ENCODE data around the gene C1orf21. TPM values are rescaled to one million over a fixed set of nuclear protein-coding genes. Genes with fewer than 3 reads are reported as not detected.

Gene C1orf21
- total RNA-seq, 1 donor from 2014 or later: 49.5 TPM

- no peak for DNase-seq (ENCODE audit: low spot score)
Measured at GRCh38 chr1:184412472-184412871, 25.6 kb downstream of the C1orf21 start.

- no peak for DNase-seq (ENCODE audit: low spot score)
Measured at GRCh38 chr1:184416481-184416880, 29.7 kb downstream of the C1orf21 start.

GRCh38 chr1:184416946-184417345 is 30.1 kb downstream of the C1orf21 start:
- DNase-seq (ENCODE audit: low spot score): no peak

GRCh38 chr1:184417916-184418315 is 31.1 kb downstream of the C1orf21 start:
- no peak for DNase-seq (ENCODE audit: low spot score)

- DNase-seq (ENCODE audit: low spot score): no peak
Measured at GRCh38 chr1:184418652-184419349, 32.0 kb downstream of the C1orf21 start.

- no peak for DNase-seq (ENCODE audit: low spot score)
Measured at GRCh38 chr1:184419350-184420161, 32.7 kb downstream of the C1orf21 start.

GRCh38 chr1:184422490-184423233 is 35.8 kb downstream of the C1orf21 start:
- no peak for DNase-seq (ENCODE audit: low spot score)

- DNase-seq (ENCODE audit: low spot score): no peak
Measured at GRCh38 chr1:184423649-184424048, 36.8 kb downstream of the C1orf21 start.

- no peak for DNase-seq (ENCODE audit: low spot score)
Measured at GRCh38 chr1:184424157-184424556, 37.3 kb downstream of the C1orf21 start.

GRCh38 chr1:184424945-184425344 is 38.1 kb downstream of the C1orf21 start:
- no peak for DNase-seq (ENCODE audit: low spot score)

- DNase-seq (ENCODE audit: low spot score): no peak
Measured at GRCh38 chr1:184425449-184426277, 38.8 kb downstream of the C1orf21 start.

GRCh38 chr1:184426278-184426674 is 39.4 kb downstream of the C1orf21 start:
- DNase-seq (ENCODE audit: low spot score): no peak

GRCh38 chr1:184427722-184428121 is 40.9 kb downstream of the C1orf21 start:
- DNase-seq (ENCODE audit: low spot score): no peak

GRCh38 chr1:184428604-184429003 is 41.8 kb downstream of the C1orf21 start:
- DNase-seq (ENCODE audit: low spot score): no peak

GRCh38 chr1:184429335-184429734 is 42.5 kb downstream of the C1orf21 start:
- no peak for DNase-seq (ENCODE audit: low spot score)

GRCh38 chr1:184433956-184434502 is 47.2 kb downstream of the C1orf21 start:
- no peak for DNase-seq (ENCODE audit: low spot score)

- no peak for DNase-seq (ENCODE audit: low spot score)
Measured at GRCh38 chr1:184437291-184437690, 50.5 kb downstream of the C1orf21 start.

GRCh38 chr1:184438363-184438762 is 51.5 kb downstream of the C1orf21 start:
- no peak for DNase-seq (ENCODE audit: low spot score)

- no peak for DNase-seq (ENCODE audit: low spot score)
Measured at GRCh38 chr1:184442260-184442659, 55.4 kb downstream of the C1orf21 start.

- no peak for DNase-seq (ENCODE audit: low spot score)
Measured at GRCh38 chr1:184443201-184443600, 56.4 kb downstream of the C1orf21 start.

- DNase-seq (ENCODE audit: low spot score): no peak
Measured at GRCh38 chr1:184443624-184444023, 56.8 kb downstream of the C1orf21 start.
